T-helper 2 cell treated with Interferon-gamma antibody and Interleukin-4, amounts not matched to agents 5 μg/mL and 100 μg/mL, for 36 hours (primary cell): ENCODE data around the gene SIGMAR1.
A peak's percentile ranks its signal among the peaks of the same experiment; 100 is the strongest.

Experiments
- DNase-seq: peaks from one replicate; pipeline ENCODE4 v3.0.0; 2021; ENCODE audit warnings: low spot score
- H3K27ac Mint-ChIP-seq: one replicate; pipeline ENCODE4 v1.8.0; 2021; ENCODE audit warnings: mild to moderate bottlenecking, mixed read lengths
- H3K27me3 Mint-ChIP-seq: one replicate; pipeline ENCODE4 v1.8.0; 2021; ENCODE audit warnings: low read depth, mixed read lengths
- H3K36me3 Mint-ChIP-seq: one replicate; pipeline ENCODE4 v1.8.0; 2021; ENCODE audit warnings: low read depth, mixed read lengths
- H3K4me1 Mint-ChIP-seq: one replicate; pipeline ENCODE4 v1.8.0; 2021; ENCODE audit warnings: low read depth, mixed read lengths
- H3K4me3 Mint-ChIP-seq: one replicate; pipeline ENCODE4 v1.8.0; 2022; ENCODE audit warnings: mild to moderate bottlenecking, moderate library complexity, mixed read lengths
- H3K9me3 Mint-ChIP-seq: one replicate; pipeline ENCODE4 v1.8.0; 2021; ENCODE audit warnings: mixed read lengths

Gene SIGMAR1

DNA sequence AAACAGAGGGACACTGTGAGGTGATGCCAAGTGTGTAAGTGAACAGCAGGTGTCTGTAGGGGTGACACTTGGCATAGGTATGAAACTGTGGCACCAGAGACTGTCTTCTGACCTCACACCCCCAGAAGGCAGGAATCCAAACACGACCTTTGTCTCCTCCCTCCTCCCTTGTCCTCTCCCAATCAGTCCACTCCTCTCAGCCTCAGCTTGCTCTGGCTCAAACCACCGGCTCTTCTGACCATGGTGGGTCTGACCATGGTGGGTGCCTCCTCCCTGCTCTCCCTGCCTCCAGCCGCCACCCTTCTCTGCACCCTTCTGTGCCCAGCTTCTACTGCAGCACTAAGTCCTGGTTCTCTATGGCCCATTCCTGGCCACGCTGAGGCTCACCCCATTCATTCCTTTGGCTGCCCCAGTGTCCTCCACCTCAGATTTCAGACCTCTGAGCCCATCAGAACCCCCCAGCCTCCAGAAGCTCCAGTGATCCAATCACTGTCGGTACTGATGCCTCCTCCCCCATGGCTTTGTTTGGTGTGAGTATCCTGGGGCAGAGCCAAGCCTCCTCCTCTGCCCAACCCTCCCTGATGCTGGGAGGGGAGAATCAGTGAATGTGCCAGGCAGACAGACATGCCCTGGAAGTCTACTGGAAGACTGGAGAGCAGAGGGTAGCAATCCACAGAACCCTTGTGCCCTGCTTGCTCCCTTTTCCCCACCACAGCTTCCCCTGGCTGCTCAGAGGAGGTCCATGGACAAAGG lies 7.0 kb downstream of the SIGMAR1 start:
- peaks cover 16% of the 10 kb centered on the region for H3K4me1 Mint-ChIP-seq
- no peak for DNase-seq
- H3K27ac Mint-ChIP-seq: no peak overlapping the region
- no peaks in the 10 kb centered on the region for H3K9me3 Mint-ChIP-seq
- peaks cover 6% of the 10 kb centered on the region for H3K36me3 Mint-ChIP-seq
- H3K4me3 Mint-ChIP-seq: no peak overlapping the region
- peaks cover 52% of the 10 kb centered on the region for H3K27me3 Mint-ChIP-seq

- peaks cover 60% of the 10 kb centered on the region for H3K27me3 Mint-ChIP-seq
- H3K4me3 Mint-ChIP-seq: peak overlapping the region; percentile 76
- H3K36me3 Mint-ChIP-seq: peaks cover 4% of the 10 kb centered on the region
- DNase-seq: no peak
- no peaks in the 10 kb centered on the region for H3K9me3 Mint-ChIP-seq
- H3K4me1 Mint-ChIP-seq: peaks cover 16% of the 10 kb centered on the region
- no peak overlapping the region for H3K27ac Mint-ChIP-seq
Observed at GRCh38 chr9:34629491-34629808, 8.1 kb downstream of the SIGMAR1 start.

GRCh38 chr9:34628656-34629490 lies 8.7 kb downstream of the SIGMAR1 start, which contains the start of gene ARID3C:
Gene ARID3C, minus strand, starts transcription at chr9:34629066. Its CDS starts 1,052 bp downstream, at chr9:34628014.
- H3K4me1 Mint-ChIP-seq: peaks cover 12% of the 10 kb centered on the region
- H3K36me3 Mint-ChIP-seq: peaks cover 2% of the 10 kb centered on the region
- H3K9me3 Mint-ChIP-seq: no peaks in the 10 kb centered on the region
- DNase-seq: peak; percentile 45
- H3K4me3 Mint-ChIP-seq: peak within 1 kb of the TSS; percentile 81
- H3K27ac Mint-ChIP-seq: peak within 1 kb of the TSS; percentile 37
- H3K27me3 Mint-ChIP-seq: peaks cover 65% of the 10 kb centered on the region

DNA sequence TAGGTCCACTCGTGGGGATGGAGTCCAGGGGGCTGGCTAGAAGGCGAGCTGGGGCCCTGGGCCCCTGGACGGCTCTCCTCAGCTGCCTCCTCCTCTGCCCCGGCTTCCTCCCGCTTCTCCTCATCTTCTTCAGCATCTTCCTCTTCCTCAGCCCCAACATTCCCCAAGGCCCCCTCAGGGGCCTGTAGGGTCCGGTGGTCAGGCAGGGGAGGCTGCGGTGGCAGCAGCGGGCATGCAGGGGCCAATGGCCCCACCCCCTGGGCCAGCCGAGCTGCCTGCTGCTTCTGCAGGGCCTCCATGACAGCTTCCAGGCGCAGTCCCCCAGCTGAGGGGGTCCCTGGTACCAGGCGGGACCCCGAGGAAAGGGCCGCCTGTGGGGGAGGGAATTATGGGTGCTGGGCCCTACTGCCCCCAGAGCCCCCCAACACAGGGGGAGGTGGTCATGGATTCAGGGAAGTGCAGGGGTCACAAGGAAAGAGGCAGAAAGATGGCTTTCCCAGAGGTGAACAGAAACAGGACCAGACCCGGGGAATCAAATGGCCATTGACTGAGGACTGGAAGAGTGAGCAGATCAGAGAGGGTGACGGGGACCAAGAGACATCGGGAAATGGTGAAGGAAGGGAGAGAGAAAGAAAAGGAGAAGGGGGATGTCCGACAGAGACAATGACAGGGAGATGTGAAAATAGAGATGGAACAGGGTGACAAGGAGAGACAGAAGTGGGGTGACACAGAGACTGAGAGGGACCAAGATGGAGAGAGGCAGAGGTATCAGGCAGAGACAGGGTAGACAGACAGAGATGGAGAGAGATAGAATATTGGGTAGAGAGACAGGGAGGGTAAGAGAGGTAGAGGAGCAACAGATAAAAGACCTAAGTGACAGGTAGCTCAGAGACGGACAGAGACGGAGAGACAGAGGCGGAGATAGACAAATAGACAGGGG lies 9.6 kb downstream of the SIGMAR1 start:
- Mint-ChIP-seq H3K9me3 (no peaks in the 10 kb centered on the region), H3K36me3 (peaks cover 2% of the 10 kb centered on the region), H3K27me3 (peaks cover 70% of the 10 kb centered on the region), H3K27ac (peak overlapping the region; percentile 37), H3K4me1 (peaks cover 12% of the 10 kb centered on the region), H3K4me3 (peak overlapping the region; percentile 81)
- DNase-seq: no peak

DNA sequence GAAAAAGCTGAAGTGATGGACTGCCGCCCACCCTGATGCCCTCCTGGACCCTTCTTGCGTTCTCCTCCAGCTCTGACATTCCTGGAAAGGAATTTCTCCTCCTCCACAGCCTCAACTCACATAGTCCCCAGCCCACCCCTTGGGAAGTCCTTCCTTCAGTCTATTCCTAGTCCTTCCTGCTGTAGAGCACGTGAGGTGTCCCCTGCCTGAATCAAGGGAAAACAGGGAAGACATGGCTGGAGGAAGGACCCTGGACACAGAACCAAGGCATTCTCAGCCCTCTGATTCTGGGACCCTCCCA lies 12.5 kb downstream of the SIGMAR1 start:
- Mint-ChIP-seq H3K27me3 (peaks cover 75% of the 10 kb centered on the region), H3K4me3 (no peak overlapping the region), H3K9me3 (no peaks in the 10 kb centered on the region), H3K36me3 (peaks cover 2% of the 10 kb centered on the region), H3K4me1 (peaks cover 18% of the 10 kb centered on the region), H3K27ac (no peak overlapping the region)
- DNase-seq: no peak

GRCh38 chr9:34624475-34625185 lies 13.0 kb downstream of the SIGMAR1 start:
- Mint-ChIP-seq H3K27ac (no peak overlapping the region), H3K36me3 (peaks cover 2% of the 10 kb centered on the region), H3K4me3 (no peak overlapping the region), H3K9me3 (no peaks in the 10 kb centered on the region), H3K4me1 (peaks cover 21% of the 10 kb centered on the region), H3K27me3 (peaks cover 70% of the 10 kb centered on the region)
- no peak for DNase-seq

DNA sequence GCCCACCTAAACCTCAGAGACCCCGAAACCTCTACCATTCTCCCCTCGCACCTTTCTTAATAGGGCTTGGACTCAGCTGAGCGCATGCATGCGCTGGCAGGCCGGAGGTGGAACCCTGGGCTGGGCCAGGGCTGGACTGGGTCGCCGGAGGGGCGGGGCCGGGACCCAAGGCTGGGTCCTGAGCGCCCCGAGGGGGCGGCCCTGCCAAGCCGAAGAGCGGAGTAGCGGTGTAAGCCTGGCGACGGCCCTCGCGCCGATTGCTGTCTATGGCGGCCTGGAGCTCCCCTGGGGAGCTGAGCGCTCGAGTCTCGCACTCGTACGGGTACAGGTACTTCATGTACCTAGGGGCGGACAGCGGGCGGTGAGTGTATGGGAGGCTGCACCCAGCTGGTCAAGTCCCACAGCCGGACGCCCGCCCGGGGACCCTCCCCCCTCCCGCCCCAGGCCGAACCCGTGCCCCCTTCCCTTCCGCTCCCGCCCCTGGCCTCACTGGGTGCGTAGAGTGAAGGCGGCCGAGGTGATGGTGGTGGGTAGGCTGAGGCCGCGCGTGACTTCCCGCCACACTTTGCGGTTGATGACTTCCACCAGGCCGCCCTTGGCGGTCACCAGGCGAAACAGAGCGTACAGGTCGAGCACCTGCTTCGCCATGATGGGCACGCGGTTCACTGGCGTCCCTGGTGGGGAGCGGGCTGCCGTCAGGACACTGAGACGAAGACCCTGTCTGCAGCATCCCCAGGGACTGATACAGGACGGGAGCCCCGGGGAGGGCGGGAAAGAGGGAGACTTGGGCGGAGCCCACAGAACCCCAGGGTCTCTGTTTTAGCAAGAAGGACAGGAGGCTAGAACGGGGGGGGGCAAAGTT lies 14.0 kb downstream of the SIGMAR1 start:
- H3K9me3 Mint-ChIP-seq: no peaks in the 10 kb centered on the region
- H3K4me1 Mint-ChIP-seq: peaks cover 27% of the 10 kb centered on the region
- peaks cover 2% of the 10 kb centered on the region for H3K36me3 Mint-ChIP-seq
- DNase-seq: no peak
- H3K27ac Mint-ChIP-seq: no peak overlapping the region
- peaks cover 63% of the 10 kb centered on the region for H3K27me3 Mint-ChIP-seq
- H3K4me3 Mint-ChIP-seq: no peak overlapping the region

DNA sequence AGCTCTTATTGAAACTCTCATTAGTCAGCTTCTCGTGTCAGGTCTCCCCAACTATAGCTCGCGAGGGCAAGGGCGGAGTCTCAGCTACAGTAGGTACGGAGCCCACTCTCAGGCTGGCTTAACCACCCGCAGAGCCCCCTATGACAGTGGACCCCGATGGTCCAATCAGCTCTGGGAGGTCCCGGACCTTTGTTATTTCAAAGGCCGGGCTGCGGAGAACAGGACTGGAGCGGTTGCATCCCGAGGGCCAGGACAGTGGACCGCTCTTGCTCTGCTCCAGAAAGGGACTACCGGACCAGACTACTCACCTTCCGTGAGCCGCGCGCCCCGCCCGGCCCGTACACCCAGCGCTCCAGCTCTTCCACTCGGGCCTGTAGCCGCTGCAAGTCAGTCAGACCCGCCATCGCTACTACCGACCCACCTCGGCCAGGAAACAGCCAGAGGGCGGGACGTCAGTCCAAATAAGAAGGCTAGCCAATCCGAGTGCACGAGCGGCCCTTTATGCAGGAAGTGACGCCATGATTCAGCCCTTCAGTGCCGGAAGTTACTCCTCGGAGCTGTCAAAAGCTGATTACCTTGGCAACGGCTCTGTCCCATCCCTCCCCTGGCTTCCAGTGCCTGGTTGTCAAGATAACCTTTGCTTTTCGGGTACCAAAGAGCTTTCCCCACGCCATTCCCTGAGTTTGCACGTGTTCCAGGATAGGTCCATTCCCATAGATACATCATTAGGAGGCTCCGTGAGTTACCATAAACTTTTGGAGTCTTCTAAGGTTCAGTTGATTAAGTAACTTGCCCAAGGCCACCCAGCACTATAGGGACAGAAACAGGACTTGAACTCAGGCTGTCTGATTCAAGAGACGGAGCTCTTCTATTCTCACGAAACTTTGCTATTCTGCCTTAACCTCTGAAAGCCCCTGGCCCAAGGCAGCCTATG lies 17.3 kb downstream of the SIGMAR1 start, which contains the start of gene DCTN3:
Gene DCTN3, minus strand, starts transcription at position 435 of the 934 bp plus-strand sequence. Its CDS starts 31 bp downstream, at position 404.
- peaks cover 10% of the 10 kb centered on the region for H3K36me3 Mint-ChIP-seq
- DNase-seq: peak; percentile 91

GRCh38 chr9:34615132-34615531 lies 22.5 kb downstream of the SIGMAR1 start:
- H3K4me1 Mint-ChIP-seq: peaks cover 32% of the 10 kb centered on the region
- no peak overlapping the region for H3K27ac Mint-ChIP-seq
- H3K4me3 Mint-ChIP-seq: no peak overlapping the region
- no peaks in the 10 kb centered on the region for H3K27me3 Mint-ChIP-seq
- H3K36me3 Mint-ChIP-seq: peaks cover 20% of the 10 kb centered on the region
- H3K9me3 Mint-ChIP-seq: no peaks in the 10 kb centered on the region
- no peak for DNase-seq

More for the DNA sequence above, 17.3 kb downstream of the SIGMAR1 start, which contains the start of gene DCTN3:
- no peaks in the 10 kb centered on the region for H3K9me3 Mint-ChIP-seq
- H3K4me3 Mint-ChIP-seq: peak within 1 kb of the TSS; percentile 99
- peaks cover 33% of the 10 kb centered on the region for H3K27me3 Mint-ChIP-seq
- peaks cover 21% of the 10 kb centered on the region for H3K4me1 Mint-ChIP-seq
- peak within 1 kb of the TSS; percentile 84 for H3K27ac Mint-ChIP-seq

DNA sequence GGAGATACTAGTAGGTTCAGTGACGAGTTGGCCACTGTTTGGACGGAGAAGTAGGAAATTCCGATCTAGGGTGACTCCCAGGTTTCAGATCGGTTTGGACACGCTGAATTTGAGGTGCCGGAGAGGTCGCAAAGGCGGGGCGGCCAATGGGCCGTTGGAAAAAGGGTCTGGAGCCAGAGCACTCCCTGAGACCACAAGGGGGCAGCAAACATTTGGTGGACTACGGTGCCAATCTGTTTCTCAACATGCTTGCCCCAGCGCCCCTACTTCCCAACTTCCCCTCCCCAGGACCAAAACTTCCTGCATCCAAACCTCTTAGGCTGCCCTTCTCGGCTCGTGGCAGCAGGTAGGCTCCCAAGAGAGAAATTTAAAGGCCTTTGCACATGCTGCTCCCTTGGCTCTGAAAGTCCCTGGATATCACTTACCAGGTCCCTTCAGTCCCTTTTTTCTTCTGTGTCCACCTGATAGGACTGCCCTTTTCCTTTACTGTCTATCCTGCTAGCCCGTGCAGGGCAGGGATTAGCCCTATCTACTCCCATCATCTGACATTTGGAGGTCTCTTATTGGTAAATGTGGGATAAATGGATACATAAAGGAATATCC lies 24.7 kb downstream of the SIGMAR1 start:
- peaks cover 18% of the 10 kb centered on the region for H3K4me1 Mint-ChIP-seq
- H3K27me3 Mint-ChIP-seq: no peaks in the 10 kb centered on the region
- peak overlapping the region; percentile 75 for H3K27ac Mint-ChIP-seq
- H3K4me3 Mint-ChIP-seq: peak overlapping the region; percentile 92
- peak; percentile 71 for DNase-seq
- H3K9me3 Mint-ChIP-seq: no peaks in the 10 kb centered on the region
- peaks cover 17% of the 10 kb centered on the region for H3K36me3 Mint-ChIP-seq
